ENCODE results near the gene MAN1C1.

GRCh38 chr1:25756215-25756614 lies 139.6 kb downstream of the MAN1C1 start:
- TF ChIP-seq, protein P1, sequence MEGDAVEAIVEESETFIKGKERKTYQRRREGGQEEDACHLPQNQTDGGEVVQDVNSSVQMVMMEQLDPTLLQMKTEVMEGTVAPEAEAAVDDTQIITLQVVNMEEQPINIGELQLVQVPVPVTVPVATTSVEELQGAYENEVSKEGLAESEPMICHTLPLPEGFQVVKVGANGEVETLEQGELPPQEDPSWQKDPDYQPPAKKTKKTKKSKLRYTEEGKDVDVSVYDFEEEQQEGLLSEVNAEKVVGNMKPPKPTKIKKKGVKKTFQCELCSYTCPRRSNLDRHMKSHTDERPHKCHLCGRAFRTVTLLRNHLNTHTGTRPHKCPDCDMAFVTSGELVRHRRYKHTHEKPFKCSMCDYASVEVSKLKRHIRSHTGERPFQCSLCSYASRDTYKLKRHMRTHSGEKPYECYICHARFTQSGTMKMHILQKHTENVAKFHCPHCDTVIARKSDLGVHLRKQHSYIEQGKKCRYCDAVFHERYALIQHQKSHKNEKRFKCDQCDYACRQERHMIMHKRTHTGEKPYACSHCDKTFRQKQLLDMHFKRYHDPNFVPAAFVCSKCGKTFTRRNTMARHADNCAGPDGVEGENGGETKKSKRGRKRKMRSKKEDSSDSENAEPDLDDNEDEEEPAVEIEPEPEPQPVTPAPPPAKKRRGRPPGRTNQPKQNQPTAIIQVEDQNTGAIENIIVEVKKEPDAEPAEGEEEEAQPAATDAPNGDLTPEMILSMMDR (conservative IDR thresholded peaks at IDR 0.05 in 1 of 2, IDR thresholded peaks at IDR 0.05 in 1 of 2; ENCODE audit: low read depth in 1 of 2, low read length in 2 of 2) = no peak
- no peak for TF ChIP-seq EZH2 (IDR thresholded peaks at IDR 0.05; ENCODE audit: low read length, missing control alignments)

All from fibroblast of lung (primary cell).